ENCODE data around the gene HSPA4L.

Gene HSPA4L

GRCh38 chr4:127822430-127822829 lies 40.3 kb downstream of the HSPA4L start:
- TF ChIP-seq GATA3 (IDR thresholded peaks at IDR 0.05; ENCODE audit: low read depth, low read length) = no peak
- TF ChIP-seq GATA2 (IDR thresholded peaks at IDR 0.05; ENCODE audit: low read depth, low read length) = no peak

GRCh38 chr4:127828121-127828520 lies 46.0 kb downstream of the HSPA4L start:
- TF ChIP-seq GATA2 (IDR thresholded peaks at IDR 0.05; ENCODE audit: low read depth, low read length) = no peak
- no peak for TF ChIP-seq GATA3 (IDR thresholded peaks at IDR 0.05; ENCODE audit: low read depth, low read length)

GRCh38 chr4:127829014-127829413 lies 46.9 kb downstream of the HSPA4L start:
- TF ChIP-seq GATA3 (IDR thresholded peaks at IDR 0.05; ENCODE audit: low read depth, low read length) (no peak), GATA2 (IDR thresholded peaks at IDR 0.05; ENCODE audit: low read depth, low read length) (no peak)

- TF ChIP-seq GATA2 (IDR thresholded peaks at IDR 0.05; ENCODE audit: low read depth, low read length) (no peak), GATA3 (IDR thresholded peaks at IDR 0.05; ENCODE audit: low read depth, low read length) (no peak)
Observed at GRCh38 chr4:127832585-127832984, 50.5 kb downstream of the HSPA4L start.

- TF ChIP-seq GATA2 (IDR thresholded peaks at IDR 0.05; ENCODE audit: low read depth, low read length) = no peak
- no peak for TF ChIP-seq GATA3 (IDR thresholded peaks at IDR 0.05; ENCODE audit: low read depth, low read length)
Observed at GRCh38 chr4:127843704-127844600, 61.8 kb downstream of the HSPA4L start.

- no peak for TF ChIP-seq GATA3 (IDR thresholded peaks at IDR 0.05; ENCODE audit: low read depth, low read length)
- no peak for TF ChIP-seq GATA2 (IDR thresholded peaks at IDR 0.05; ENCODE audit: low read depth, low read length)
Observed at GRCh38 chr4:127844601-127845116, 62.5 kb downstream of the HSPA4L start.

GRCh38 chr4:127846061-127846460 lies 63.9 kb downstream of the HSPA4L start:
- no peak for TF ChIP-seq GATA3 (IDR thresholded peaks at IDR 0.05; ENCODE audit: low read depth, low read length)
- TF ChIP-seq GATA2 (IDR thresholded peaks at IDR 0.05; ENCODE audit: low read depth, low read length) = no peak

- TF ChIP-seq GATA3 (IDR thresholded peaks at IDR 0.05; ENCODE audit: low read depth, low read length) (no peak), GATA2 (IDR thresholded peaks at IDR 0.05; ENCODE audit: low read depth, low read length) (no peak)
Observed at GRCh38 chr4:127846765-127847164, 64.6 kb downstream of the HSPA4L start.

GRCh38 chr4:127849505-127850234 lies 67.5 kb downstream of the HSPA4L start:
- TF ChIP-seq GATA3 (IDR thresholded peaks at IDR 0.05; ENCODE audit: low read depth, low read length) (no peak), GATA2 (IDR thresholded peaks at IDR 0.05; ENCODE audit: low read depth, low read length) (no peak)

GRCh38 chr4:127852661-127853060 lies 70.5 kb downstream of the HSPA4L start:
- TF ChIP-seq GATA3 (IDR thresholded peaks at IDR 0.05; ENCODE audit: low read depth, low read length) (no peak), GATA2 (IDR thresholded peaks at IDR 0.05; ENCODE audit: low read depth, low read length) (no peak)

GRCh38 chr4:127856196-127856812 lies 74.2 kb downstream of the HSPA4L start:
- TF ChIP-seq GATA2 (IDR thresholded peaks at IDR 0.05; ENCODE audit: low read depth, low read length) = no peak
- TF ChIP-seq GATA3 (IDR thresholded peaks at IDR 0.05; ENCODE audit: low read depth, low read length) = no peak

- TF ChIP-seq GATA2 (IDR thresholded peaks at IDR 0.05; ENCODE audit: low read depth, low read length) (no peak), GATA3 (IDR thresholded peaks at IDR 0.05; ENCODE audit: low read depth, low read length) (no peak)
Observed at GRCh38 chr4:127856813-127857447, 74.8 kb downstream of the HSPA4L start.

- TF ChIP-seq GATA2 (IDR thresholded peaks at IDR 0.05; ENCODE audit: low read depth, low read length) (no peak), GATA3 (IDR thresholded peaks at IDR 0.05; ENCODE audit: low read depth, low read length) (no peak)
Observed at GRCh38 chr4:127857641-127858040, 75.5 kb downstream of the HSPA4L start.

- no peak for TF ChIP-seq GATA2 (IDR thresholded peaks at IDR 0.05; ENCODE audit: low read depth, low read length)
- TF ChIP-seq GATA3 (IDR thresholded peaks at IDR 0.05; ENCODE audit: low read depth, low read length) = no peak
Observed at GRCh38 chr4:127868196-127868595, 86.1 kb downstream of the HSPA4L start.

Data from SH-SY5Y (cell line).